OCI-LY7 (cell line): ENCODE measurements around the gene EPHX1. TPM values are rescaled to one million over a fixed set of nuclear protein-coding genes. Genes with fewer than 3 reads are reported as not detected.

Source experiments
- BruUV-seq: library from RNA; stranded (reverse); fragments of 400-500 nt; replicated peaks from 2 replicates; lab custom pipeline; 2021; lab: Mats Ljungman, UMichigan
- CTCF ChIA-PET: fragments of 300-600 bp; sonication (Branson Sonifier 250); formaldehyde crosslinking; loops from one replicate; lab custom pipeline; 2022; ENCODE audit warnings: antibody characterized with exemption; ENCODE audit not compliant: unreplicated experiment; lab: Charles Lee
- POLR2A ChIA-PET: fragments of 300-600 bp; sonication (Branson Sonifier 250); formaldehyde crosslinking; loops from one replicate; lab custom pipeline; 2022; ENCODE audit warnings: antibody characterized with exemption; lab: Charles Lee
- DNase-seq: peaks from one replicate; pipeline ENCODE4 v3.0.0-alpha.2; 2015; ENCODE audit warnings: low spot score
- H2AFZ ChIP-seq: fragments of 200-600 bp; sonication (generic), shearing (Covaris generic); 2 replicates; pipeline ENCODE4 v1.6.1; 2014; ENCODE audit warnings: mild to moderate bottlenecking, antibody characterized with exemption, low read length, moderate library complexity
- H3K27ac ChIP-seq: fragments of 200-600 bp; sonication (generic); 2 replicates; pipeline ENCODE4 v1.5.1; 2014; ENCODE audit warnings: mixed run types, low read depth, mild to moderate bottlenecking, moderate library complexity, low read length, inconsistent platforms; ENCODE audit not compliant: poor library complexity, severe bottlenecking
- H3K36me3 ChIP-seq: fragments of 200-600 bp; sonication (generic); 2 replicates; pipeline ENCODE4 v1.6.1; 2014; ENCODE audit warnings: mild to moderate bottlenecking, antibody characterized with exemption, low read length, moderate library complexity, mixed read lengths; ENCODE audit not compliant: insufficient read depth
- H3K4me1 ChIP-seq: fragments of 200-600 bp; sonication (generic); 2 replicates; pipeline ENCODE4 v1.5.1; 2014; ENCODE audit warnings: mild to moderate bottlenecking, low read length; ENCODE audit not compliant: insufficient read depth, poor library complexity, severe bottlenecking
- H3K4me2 ChIP-seq: fragments of 200-600 bp; sonication (generic); 2 replicates; pipeline ENCODE4 v1.6.1; 2014; ENCODE audit warnings: mild to moderate bottlenecking, low read length
- H3K4me3 ChIP-seq: fragments of 200-600 bp; sonication (generic); 2 replicates; pipeline ENCODE4 v1.5.1; 2014; ENCODE audit warnings: mild to moderate bottlenecking, low read depth, low read length; ENCODE audit not compliant: poor library complexity, severe bottlenecking
- H3K79me2 ChIP-seq: fragments of 200-600 bp; sonication (generic); 2 replicates; pipeline ENCODE4 v1.6.1; 2016; ENCODE audit warnings: low read depth, mild to moderate bottlenecking, low read length, moderate library complexity, mixed read lengths; ENCODE audit not compliant: insufficient read depth
- H3K9me2 ChIP-seq: fragments of 200-600 bp; sonication (generic); 2 replicates; pipeline ENCODE4 v1.6.1; 2016; ENCODE audit warnings: mild to moderate bottlenecking, low read length, mixed read lengths; ENCODE audit not compliant: insufficient read depth
- H3K9me3 ChIP-seq: fragments of 200-600 bp; sonication (generic); 2 replicates; pipeline ENCODE4 v1.6.1; 2014; ENCODE audit warnings: mild to moderate bottlenecking, mixed run types, low read length, mixed read lengths
- H4K20me1 ChIP-seq: fragments of 200-600 bp; sonication (generic); 2 replicates; pipeline ENCODE4 v1.6.1; 2014; ENCODE audit warnings: mild to moderate bottlenecking, antibody characterized with exemption, low read length, moderate library complexity, mixed read lengths; ENCODE audit not compliant: insufficient read depth
- EZH2phosphoT487 ChIP-seq: fragments of 200-600 bp; sonication (generic); IDR thresholded peaks from 2 replicates; pipeline ENCODE4 v1.6.1; 2018; ENCODE audit warnings: low read depth, borderline replicate concordance, mild to moderate bottlenecking, mixed run types, antibody characterized with exemption, low read length, moderate library complexity, mixed read lengths
- intact Hi-C: fragments of 100-400 bp; cut with micrococcal nuclease; formaldehyde crosslinking; loops from one replicate; pipeline ENCODE4 v1.10.0; 2022; ENCODE audit not compliant: unreplicated experiment
- total RNA-seq, 2 experiments: library from RNA; depleted of rRNA in 1 of 2; stranded (reverse); fragments of >200 nt in 1 of 2; shearing (Covaris generic) in 1 of 2; gene quantifications; 2 replicates each; pipeline ENCODE4 v1.2.3, GENCODE V29; 2014 to 2022
- TF ChIP-seq, protein P1 (sequence below): fragments of 200-600 bp; sonication (generic); conservative IDR thresholded peaks from 2 replicates; pipeline ENCODE4 v1.5.1; 2014; ENCODE audit warnings: mild to moderate bottlenecking, antibody characterized with exemption, low read length, moderate library complexity, mixed read lengths

Gene EPHX1
- total RNA-seq, 2 experiments from 2014 or later, result 0.44 to 1.3 TPM

DNA sequence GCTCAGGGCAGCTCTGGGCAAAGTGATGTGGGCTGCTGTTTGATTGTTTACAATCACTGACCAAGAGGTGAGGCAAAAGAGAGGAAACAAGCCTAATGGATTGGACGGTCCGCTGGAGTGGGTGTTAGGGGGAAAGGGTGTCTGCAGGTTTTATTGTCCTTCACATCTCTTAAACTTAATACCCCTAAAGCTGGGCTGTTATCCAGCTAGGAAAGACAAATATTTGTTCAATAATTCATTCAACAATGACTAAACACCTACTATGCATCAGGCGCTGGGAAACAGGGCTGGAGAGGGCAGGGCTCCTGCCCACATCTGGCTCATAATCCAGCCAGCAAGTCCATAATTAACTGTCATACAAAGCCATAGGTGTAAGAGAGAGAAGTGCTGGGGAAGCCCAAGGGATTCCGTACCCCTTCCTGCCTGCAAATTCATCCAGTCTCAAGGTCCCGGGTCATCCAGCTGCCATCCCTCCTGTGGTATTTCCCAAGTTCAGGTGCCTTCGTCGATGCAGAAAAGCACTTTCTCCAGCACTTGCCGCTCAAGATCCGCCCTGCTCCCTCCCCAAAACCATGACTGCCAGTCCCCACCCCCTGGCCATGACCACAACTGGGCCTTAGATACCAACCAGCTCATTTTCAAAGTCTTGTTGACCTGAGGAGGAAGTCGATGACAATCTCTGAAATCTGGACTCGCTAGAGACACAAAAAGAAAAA is 61.6 kb downstream of the EPHX1 start:
- peaks cover 49% of the 10 kb centered on the region for H3K36me3 ChIP-seq
- H3K27ac ChIP-seq, result no peak overlapping the region
- H3K4me2 ChIP-seq, result no peak overlapping the region
- ChIA-PET CTCF (no interaction called here), POLR2A (interaction anchor here (1.2 to 1.4 kb wide), 2 partner anchors 10 to 53 kb away, joined by 6 read pairs; partner anchors contain the start of gene PYCR2)
- no peaks in the 10 kb centered on the region for H4K20me1 ChIP-seq
- no peak overlapping the region for H3K4me3 ChIP-seq
- no peaks in the 10 kb centered on the region for H3K9me2 ChIP-seq
- no peaks in the 10 kb centered on the region for H3K4me1 ChIP-seq
- intact Hi-C loops, result no loop called here
- TF ChIP-seq, protein P1, sequence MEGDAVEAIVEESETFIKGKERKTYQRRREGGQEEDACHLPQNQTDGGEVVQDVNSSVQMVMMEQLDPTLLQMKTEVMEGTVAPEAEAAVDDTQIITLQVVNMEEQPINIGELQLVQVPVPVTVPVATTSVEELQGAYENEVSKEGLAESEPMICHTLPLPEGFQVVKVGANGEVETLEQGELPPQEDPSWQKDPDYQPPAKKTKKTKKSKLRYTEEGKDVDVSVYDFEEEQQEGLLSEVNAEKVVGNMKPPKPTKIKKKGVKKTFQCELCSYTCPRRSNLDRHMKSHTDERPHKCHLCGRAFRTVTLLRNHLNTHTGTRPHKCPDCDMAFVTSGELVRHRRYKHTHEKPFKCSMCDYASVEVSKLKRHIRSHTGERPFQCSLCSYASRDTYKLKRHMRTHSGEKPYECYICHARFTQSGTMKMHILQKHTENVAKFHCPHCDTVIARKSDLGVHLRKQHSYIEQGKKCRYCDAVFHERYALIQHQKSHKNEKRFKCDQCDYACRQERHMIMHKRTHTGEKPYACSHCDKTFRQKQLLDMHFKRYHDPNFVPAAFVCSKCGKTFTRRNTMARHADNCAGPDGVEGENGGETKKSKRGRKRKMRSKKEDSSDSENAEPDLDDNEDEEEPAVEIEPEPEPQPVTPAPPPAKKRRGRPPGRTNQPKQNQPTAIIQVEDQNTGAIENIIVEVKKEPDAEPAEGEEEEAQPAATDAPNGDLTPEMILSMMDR, result no peak
- TF ChIP-seq EZH2phosphoT487, result no peak
- H3K9me3 ChIP-seq, result no peaks in the 10 kb centered on the region
- no peak for DNase-seq
- BruUV-seq, result no TSS peak
- H3K79me2 ChIP-seq, result no peaks in the 10 kb centered on the region
- no peak overlapping the region for H2AFZ ChIP-seq

DNA sequence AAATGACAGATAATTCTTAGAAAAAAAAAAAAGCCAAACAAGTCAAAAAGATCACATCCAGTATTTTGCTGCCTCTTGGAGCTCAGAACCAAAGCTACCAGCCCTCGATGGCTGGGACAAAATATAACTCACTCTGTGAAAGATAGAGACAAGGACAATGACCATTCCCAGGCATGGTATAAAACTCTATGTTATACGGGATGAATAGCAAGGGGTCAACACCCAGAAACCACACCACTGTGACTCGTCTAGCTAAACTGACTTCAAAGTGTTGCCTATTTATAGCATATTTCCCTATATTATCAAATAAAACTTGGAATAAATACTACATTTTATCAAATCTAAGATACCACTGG is 62.1 kb downstream of the EPHX1 start:
- H3K36me3 ChIP-seq, result peaks cover 51% of the 10 kb centered on the region
- H3K4me1 ChIP-seq, result no peaks in the 10 kb centered on the region
- H3K79me2 ChIP-seq, result no peaks in the 10 kb centered on the region
- no peak for DNase-seq
- no TSS peak for BruUV-seq
- ChIA-PET CTCF (no interaction called here), POLR2A (interaction anchor here (0.6 to 1.4 kb wide), 3 partner anchors 9 to 364 kb away, joined by 3 to 6 read pairs (median 6); partner anchors contain the start of gene PYCR2)
- no peak overlapping the region for H3K4me3 ChIP-seq
- H4K20me1 ChIP-seq, result no peaks in the 10 kb centered on the region
- H2AFZ ChIP-seq, result no peak overlapping the region
- intact Hi-C loops, result no loop called here
- TF ChIP-seq, protein P1, result no peak
- no peak for TF ChIP-seq EZH2phosphoT487
- no peak overlapping the region for H3K4me2 ChIP-seq
- H3K27ac ChIP-seq, result no peak overlapping the region
- H3K9me2 ChIP-seq, result no peaks in the 10 kb centered on the region
- H3K9me3 ChIP-seq, result no peaks in the 10 kb centered on the region

DNA sequence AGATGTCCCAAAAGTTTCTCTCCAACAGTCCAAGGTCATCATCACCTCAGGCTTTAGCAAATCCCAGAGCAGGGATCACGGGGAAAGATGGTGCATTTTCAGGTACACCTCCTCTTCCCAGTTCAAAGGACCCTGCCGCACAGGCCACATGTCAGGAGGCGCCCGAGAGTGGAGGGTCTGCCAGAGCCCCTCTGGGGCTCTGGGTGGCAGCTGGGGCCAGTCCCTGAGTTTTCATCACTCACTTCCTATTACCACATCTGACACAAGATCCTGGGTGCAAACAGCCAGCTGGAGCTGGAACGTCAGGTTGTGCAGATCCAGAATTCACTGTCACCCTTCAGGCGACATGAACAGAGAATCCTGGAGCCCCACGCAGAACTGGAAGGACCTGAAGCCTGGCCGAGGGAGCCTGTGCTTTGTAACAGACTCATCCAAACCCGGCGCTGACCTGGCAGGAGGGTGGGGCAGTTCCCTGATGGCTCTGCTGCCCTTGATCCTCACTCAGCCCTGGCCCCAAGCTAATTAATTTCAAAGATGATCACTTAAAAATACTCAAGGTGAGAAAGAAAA is 63.4 kb downstream of the EPHX1 start:
- no TSS peak for BruUV-seq
- no peaks in the 10 kb centered on the region for H3K9me3 ChIP-seq
- ChIA-PET POLR2A (no interaction called here), CTCF (no interaction called here)
- H4K20me1 ChIP-seq, result no peaks in the 10 kb centered on the region
- intact Hi-C loops, result no loop called here
- no peak for DNase-seq
- H3K79me2 ChIP-seq, result no peaks in the 10 kb centered on the region
- H3K36me3 ChIP-seq, result peaks cover 49% of the 10 kb centered on the region
- no peak overlapping the region for H3K27ac ChIP-seq
- TF ChIP-seq, protein P1, result no peak
- no peak for TF ChIP-seq EZH2phosphoT487
- no peak overlapping the region for H3K4me3 ChIP-seq
- H3K4me2 ChIP-seq, result no peak overlapping the region
- H3K4me1 ChIP-seq, result peaks cover 2% of the 10 kb centered on the region
- H3K9me2 ChIP-seq, result no peaks in the 10 kb centered on the region
- H2AFZ ChIP-seq, result no peak overlapping the region
